Ascending aorta (tissue), 2 donors: ENCODE measurements around the gene TLCD3B. TPM values are rescaled to one million over a fixed set of nuclear protein-coding genes. Genes with fewer than 3 reads are reported as not detected.
A peak's percentile ranks its signal among the peaks of the same experiment; 100 is the strongest.

Source experiments
- DNase-seq, 2 donors: peaks; one replicate each; pipeline ENCODE4 v3.0.0-alpha.2; 2019; ENCODE audit warnings: low spot score in 2 of 2
- H3K27ac ChIP-seq, 2 donors: fragments of 200-600 bp; sonication (generic); one replicate each; pipeline ENCODE4 v1.5.1; 2016 to 2017; ENCODE audit warnings: mild to moderate bottlenecking in 1 of 2
- H3K27me3 ChIP-seq: fragments of 200-600 bp; sonication (generic); one replicate; pipeline ENCODE4 v1.5.1; 2017
- H3K36me3 ChIP-seq, 2 donors: fragments of 200-600 bp; sonication (generic); one replicate each; pipeline ENCODE4 v1.5.1; 2016
- H3K4me1 ChIP-seq, 2 donors: fragments of 200-600 bp; sonication (generic); one replicate each; pipeline ENCODE4 v1.5.1; 2016 to 2017; ENCODE audit warnings: mild to moderate bottlenecking in 1 of 2
- H3K4me3 ChIP-seq, 2 donors: fragments of 200-600 bp; sonication (generic); one replicate each; pipeline ENCODE4 v1.5.1; 2016 to 2017; ENCODE audit warnings: mild to moderate bottlenecking in 1 of 2
- H3K9me3 ChIP-seq, 2 donors: fragments of 200-600 bp; sonication (generic); one replicate each; pipeline ENCODE4 v1.5.1; 2016
- CTCF ChIP-seq, 3 experiments: fragments of 200-600 bp in 2 of 3; fragments of 450-650 bp in 1 of 3; sonication (generic) in 2 of 3; IDR thresholded peaks; one replicate each; pipeline ENCODE4 v1.5.1; 2016 to 2019; ENCODE audit warnings: antibody characterized with exemption in 3 of 3, mild to moderate bottlenecking in 1 of 3, moderate library complexity in 1 of 3
- intact Hi-C: fragments of 100-400 bp; cut with DNase I; formaldehyde crosslinking; loops from one replicate; pipeline ENCODE4 v1.15.1; 2023
- total RNA-seq: library from RNA; depleted of rRNA; stranded (reverse); fragments of >200 nt; gene quantifications from one replicate; pipeline ENCODE4 v1.1.0, GENCODE V29; 2016

The TLCD3B gene
- total RNA-seq, 1 donor from 2014 or later, result not detected

- no peak for TF ChIP-seq CTCF (IDR thresholded peaks at IDR 0.05)
- Histone ChIP-seq H3K4me3 (peak overlapping the region in 1 of 2 donors; percentile 92), H3K4me1 (peaks cover 19 to 44% of the 10 kb centered on the region in 2 donors), H3K27ac (peak overlapping the region; percentile 42 to 48), H3K27me3 (no peaks in the 10 kb centered on the region), H3K9me3 (no peaks in the 10 kb centered on the region), H3K36me3 (peaks cover 55 to 60% of the 10 kb centered on the region in 2 donors)
- no peak for DNase-seq
- intact Hi-C loops, result loop anchor here (5.0 to 10.0 kb wide), 3 partner anchors 246 to 586 kb away; partner anchors contain the start of genes FBRS, MAZ, MVP and PRR14
These were observed 37.3 kb upstream of the TLCD3B start for GRCh38 chr16:30068333-30068732.

GRCh38 chr16:30067584-30067916 lies 36.5 kb upstream of the TLCD3B start:
- no peaks in the 10 kb centered on the region for H3K9me3 ChIP-seq
- intact Hi-C loops, result loop anchor here (5.0 to 10.0 kb wide), 3 partner anchors 245 to 587 kb away; partner anchors contain the start of genes FBRS, MAZ, MVP and PRR14
- TF ChIP-seq CTCF (IDR thresholded peaks at IDR 0.05), result no peak
- peaks cover 53 to 54% of the 10 kb centered on the region in 2 donors for H3K36me3 ChIP-seq
- DNase-seq, result no peak
- peak overlapping the region; percentile 92 for H3K4me3 ChIP-seq
- H3K4me1 ChIP-seq, result peaks cover 22 to 51% of the 10 kb centered on the region in 2 donors
- H3K27ac ChIP-seq, result peak overlapping the region; percentile 97 to 99
- no peaks in the 10 kb centered on the region for H3K27me3 ChIP-seq

- Histone ChIP-seq H3K4me3 (peak overlapping the region; percentile 92), H3K27ac (peak overlapping the region; percentile 97 to 99), H3K36me3 (peaks cover 48 to 50% of the 10 kb centered on the region in 2 donors), H3K4me1 (peaks cover 22 to 51% of the 10 kb centered on the region in 2 donors), H3K9me3 (no peaks in the 10 kb centered on the region), H3K27me3 (no peaks in the 10 kb centered on the region)
- no peak for TF ChIP-seq CTCF (IDR thresholded peaks at IDR 0.05)
- intact Hi-C loops, result loop anchor here (5.0 to 10.0 kb wide), 3 partner anchors 245 to 588 kb away; partner anchors contain the start of genes FBRS, MAZ, MVP and PRR14
- DNase-seq, result no peak
These were observed 35.9 kb upstream of the TLCD3B start for GRCh38 chr16:30066761-30067583.

GRCh38 chr16:30065943-30066760 lies 35.1 kb upstream of the TLCD3B start:
- DNase-seq, result no peak
- Histone ChIP-seq H3K9me3 (no peaks in the 10 kb centered on the region), H3K4me3 (peak overlapping the region; percentile 92), H3K36me3 (peaks cover 39 to 42% of the 10 kb centered on the region in 2 donors), H3K27ac (peak overlapping the region; percentile 97 to 99), H3K4me1 (peaks cover 22 to 51% of the 10 kb centered on the region in 2 donors), H3K27me3 (no peaks in the 10 kb centered on the region)
- TF ChIP-seq CTCF (IDR thresholded peaks at IDR 0.05), result no peak
- intact Hi-C loops, result loop anchor here (1.0 to 10.0 kb wide), 9 partner anchors 9 to 589 kb away; partner anchors contain the start of genes FBRS, MAPK3, MAZ and MVP

GRCh38 chr16:30065102-30065942 lies 34.3 kb upstream of the TLCD3B start, which contains the start of gene ALDOA:
Gene ALDOA (plus strand): TSS chr16:30065760. CDS start chr16:30066898, 1,138 bp downstream.
- TF ChIP-seq CTCF (IDR thresholded peaks at IDR 0.05), result no peak
- H3K27ac ChIP-seq, result peak within 1 kb of the TSS; percentile 97 to 99
- H3K4me3 ChIP-seq, result peak within 1 kb of the TSS; percentile 92
- peak; percentile 93 to 99 for DNase-seq
- no peaks in the 10 kb centered on the region for H3K9me3 ChIP-seq
- H3K4me1 ChIP-seq, result peaks cover 22 to 51% of the 10 kb centered on the region in 2 donors
- peaks cover 31 to 33% of the 10 kb centered on the region in 2 donors for H3K36me3 ChIP-seq
- intact Hi-C loops, result loop anchor here (1.0 to 10.0 kb wide), 9 partner anchors 10 to 589 kb away; partner anchors contain the start of genes FBRS, MAPK3, MAZ and MVP
- no peaks in the 10 kb centered on the region for H3K27me3 ChIP-seq
